Measurements from ENCODE around the gene SORCS2.

Gene SORCS2

DNA sequence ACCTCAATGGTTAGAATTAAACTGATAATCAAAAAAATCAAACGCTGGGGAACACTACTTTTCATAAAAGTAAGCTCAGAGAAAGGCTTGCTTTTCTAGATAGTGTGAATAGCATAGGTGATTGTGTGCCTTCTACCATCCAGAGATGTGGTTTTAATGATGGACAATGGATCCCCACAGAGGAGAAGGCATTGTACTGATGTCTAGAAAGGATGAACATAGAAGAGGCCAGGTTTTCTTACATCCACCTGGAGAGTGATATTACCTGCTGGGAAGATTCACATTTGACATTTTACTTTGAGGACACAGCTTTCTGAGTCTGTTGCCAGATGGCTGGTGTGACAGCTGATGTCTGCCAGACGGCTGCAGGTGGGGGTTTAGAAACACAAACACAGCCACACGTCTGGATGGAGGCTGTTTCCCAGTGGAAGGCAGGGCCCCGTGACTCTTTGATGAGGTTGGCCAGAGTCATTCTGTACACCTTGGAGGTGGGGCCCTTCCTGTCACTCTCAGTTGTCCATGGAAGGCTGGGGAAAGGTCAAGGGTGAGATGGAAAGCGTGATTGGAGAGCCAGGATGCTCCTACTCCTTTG, 128.0 kb downstream of the SORCS2 start:
- Histone ChIP-seq H3K27me3 (ENCODE audit: control insufficient read depth, low read length) (no peaks in the 10 kb centered on the region), H3F3A (ENCODE audit: control insufficient read depth, insufficient read depth) (no peaks in the 10 kb centered on the region), H3K4me1 (ENCODE audit: control insufficient read depth, low read length) (no peaks in the 10 kb centered on the region), H3K27ac (ENCODE audit: low read depth, low read length) (no peak overlapping the region), H3K4me3 (ENCODE audit: low read length) (no peak overlapping the region), H3K79me2 (ENCODE audit: control insufficient read depth, low read length) (no peaks in the 10 kb centered on the region), H3K9me3 (ENCODE audit: control insufficient read depth, insufficient read depth, low read length) (no peaks in the 10 kb centered on the region), H3K4me2 (ENCODE audit: low read length) (no peak overlapping the region), H3K36me3 (ENCODE audit: control insufficient read depth, low read length) (no peaks in the 10 kb centered on the region), H4K20me1 (ENCODE audit: control insufficient read depth, insufficient read depth, low read depth, low read length) (no peaks in the 10 kb centered on the region), H3K9me2 (replicated peaks; ENCODE audit: control insufficient read depth, low read length) (no peaks in the 10 kb centered on the region)
- no peak for TF ChIP-seq CTCF (IDR thresholded peaks at IDR 0.05; ENCODE audit: low read depth, low read length, poor library complexity, severe bottlenecking)
- no peak for TF ChIP-seq EZH2phosphoT487 (IDR thresholded peaks at IDR 0.05; ENCODE audit: borderline replicate concordance, low read length)

GRCh38 chr4:7322166-7322991, 130.0 kb downstream of the SORCS2 start:
- Histone ChIP-seq H3K9me2 (replicated peaks; ENCODE audit: control insufficient read depth, low read length) (no peaks in the 10 kb centered on the region), H3K4me2 (ENCODE audit: low read length) (no peak overlapping the region), H3K79me2 (ENCODE audit: control insufficient read depth, low read length) (no peaks in the 10 kb centered on the region), H3K27me3 (ENCODE audit: control insufficient read depth, low read length) (no peaks in the 10 kb centered on the region), H4K20me1 (ENCODE audit: control insufficient read depth, insufficient read depth, low read depth, low read length) (no peaks in the 10 kb centered on the region), H3F3A (ENCODE audit: control insufficient read depth, insufficient read depth) (no peaks in the 10 kb centered on the region), H3K27ac (ENCODE audit: low read depth, low read length) (no peak overlapping the region), H3K9me3 (ENCODE audit: control insufficient read depth, insufficient read depth, low read length) (no peaks in the 10 kb centered on the region), H3K4me3 (ENCODE audit: low read length) (no peak overlapping the region), H3K36me3 (ENCODE audit: control insufficient read depth, low read length) (no peaks in the 10 kb centered on the region), H3K4me1 (ENCODE audit: control insufficient read depth, low read length) (no peaks in the 10 kb centered on the region)
- TF ChIP-seq EZH2phosphoT487 (IDR thresholded peaks at IDR 0.05; ENCODE audit: borderline replicate concordance, low read length), result no peak
- no peak for TF ChIP-seq CTCF (IDR thresholded peaks at IDR 0.05; ENCODE audit: low read depth, low read length, poor library complexity, severe bottlenecking)

GRCh38 chr4:7323461-7323871, 131.1 kb downstream of the SORCS2 start:
- no peak overlapping the region for H3K4me3 ChIP-seq (ENCODE audit: low read length)
- no peak overlapping the region for H3K4me2 ChIP-seq (ENCODE audit: low read length)
- no peak overlapping the region for H3K27ac ChIP-seq (ENCODE audit: low read depth, low read length)
- no peak for TF ChIP-seq EZH2phosphoT487 (IDR thresholded peaks at IDR 0.05; ENCODE audit: borderline replicate concordance, low read length)
- TF ChIP-seq CTCF (IDR thresholded peaks at IDR 0.05; ENCODE audit: low read depth, low read length, poor library complexity, severe bottlenecking), result no peak
- no peaks in the 10 kb centered on the region for H3K36me3 ChIP-seq (ENCODE audit: control insufficient read depth, low read length)
- no peaks in the 10 kb centered on the region for H4K20me1 ChIP-seq (ENCODE audit: control insufficient read depth, insufficient read depth, low read depth, low read length)
- no peaks in the 10 kb centered on the region for H3K79me2 ChIP-seq (ENCODE audit: control insufficient read depth, low read length)
- no peaks in the 10 kb centered on the region for H3K4me1 ChIP-seq (ENCODE audit: control insufficient read depth, low read length)
- no peaks in the 10 kb centered on the region for H3K27me3 ChIP-seq (ENCODE audit: control insufficient read depth, low read length)
- no peaks in the 10 kb centered on the region for H3F3A ChIP-seq (ENCODE audit: control insufficient read depth, insufficient read depth)
- no peaks in the 10 kb centered on the region for H3K9me3 ChIP-seq (ENCODE audit: control insufficient read depth, insufficient read depth, low read length)
- no peaks in the 10 kb centered on the region for H3K9me2 ChIP-seq (replicated peaks; ENCODE audit: control insufficient read depth, low read length)

All from DOHH2 (cell line).